Endothelial cell of umbilical vein (primary cell): ENCODE measurements around the gene TBCD. TPM values are rescaled to one million over a fixed set of nuclear protein-coding genes. Genes with fewer than 3 reads are reported as not detected.

Experiments
- BruUV-seq: library from RNA; stranded (reverse); fragments of 400-500 nt; replicated peaks from 2 replicates; lab custom pipeline; 2021; lab: Mats Ljungman, UMichigan
- CTCF ChIA-PET: fragments of 300-600, 350-600 bp; sonication (Branson Sonifier 250); formaldehyde crosslinking; loops from one replicate; lab custom pipeline; 2021; ENCODE audit warnings: antibody characterized with exemption, inconsistent platforms; lab: Charles Lee
- POLR2A ChIA-PET: fragments of 300-600, 350-600 bp; sonication (Branson Sonifier 250); formaldehyde crosslinking; loops from one replicate; lab custom pipeline; 2021; ENCODE audit warnings: antibody characterized with exemption, inconsistent platforms; lab: Charles Lee
- DNase-seq: peaks from one replicate; pipeline ENCODE4 v3.0.0-alpha.2; 2011; ENCODE audit warnings: low read depth, low spot score
- FAIRE-seq: peaks from 2 replicates; lab custom pipeline; 2011; peaks lifted over from hg19 to GRCh38; lab: Jason Lieb, UNC
- H2AFZ ChIP-seq: 2 replicates; pipeline ENCODE4 v1.6.0; 2012; ENCODE audit warnings: low read depth, low read length, control low read depth, inconsistent platforms
- H3K27ac ChIP-seq: 2 replicates; pipeline ENCODE4 v1.5.1; 2011; ENCODE audit warnings: low read depth, mild to moderate bottlenecking, control low read depth, low read length, moderate library complexity; ENCODE audit not compliant: insufficient read depth
- H3K27me3 ChIP-seq, 2 experiments: 2 replicates each; pipeline versions ENCODE4 v1.6.0 to v1.6.1; 2011; ENCODE audit warnings: low read length in 2 of 2, mixed read lengths in 1 of 2; ENCODE audit not compliant: control insufficient read depth in 2 of 2, insufficient read depth in 2 of 2
- H3K36me3 ChIP-seq, 2 experiments: 2 replicates in 1 of 2; 3 replicates in 1 of 2; pipeline ENCODE4 v1.5.1; 2011; ENCODE audit warnings: low read length in 2 of 2, mild to moderate bottlenecking in 1 of 2, moderate library complexity in 1 of 2; ENCODE audit not compliant: control insufficient read depth in 2 of 2, insufficient read depth in 2 of 2; ENCODE audit errors: extremely low read depth in 1 of 2
- H3K4me1 ChIP-seq: 3 replicates; pipeline ENCODE4 v1.5.1; 2011; ENCODE audit warnings: mild to moderate bottlenecking, low read length; ENCODE audit not compliant: control insufficient read depth, insufficient read depth; ENCODE audit errors: extremely low read depth
- H3K4me2 ChIP-seq: 2 replicates; pipeline ENCODE4 v1.6.1; 2011; ENCODE audit warnings: low read length, control low read depth, mixed read lengths; ENCODE audit not compliant: insufficient read depth
- H3K4me3 ChIP-seq, 3 experiments: fragments of 200-600 bp in 1 of 3; sonication (generic), shearing (Covaris generic) in 1 of 3; replicated peaks in 1 of 3; 2 replicates each; pipeline ENCODE4 v1.5.1; 2011 to 2016; ENCODE audit warnings: control low read depth in 3 of 3, low read length in 3 of 3, mild to moderate bottlenecking in 2 of 3, inconsistent platforms in 1 of 3, low read depth in 1 of 3, moderate library complexity in 1 of 3; ENCODE audit not compliant: insufficient read depth in 1 of 3
- H3K79me2 ChIP-seq: 2 replicates; pipeline ENCODE4 v1.6.0; 2012; ENCODE audit warnings: low read length, inconsistent platforms; ENCODE audit not compliant: control insufficient read depth, insufficient read depth
- H3K9ac ChIP-seq: replicated peaks from 2 replicates; pipeline ENCODE3; 2011; ENCODE audit warnings: low read length, control low read depth; ENCODE audit not compliant: insufficient read depth; ENCODE audit errors: extremely low read depth
- H3K9me1 ChIP-seq: replicated peaks from 3 replicates; pipeline ENCODE4 v1.6.0; 2011; ENCODE audit warnings: mild to moderate bottlenecking, low read length; ENCODE audit not compliant: control insufficient read depth, insufficient read depth; ENCODE audit errors: extremely low read depth
- H3K9me3 ChIP-seq: replicated peaks from 2 replicates; pipeline ENCODE4 v1.5.1; 2012; ENCODE audit warnings: low read length, inconsistent platforms; ENCODE audit not compliant: control insufficient read depth, insufficient read depth
- H4K20me1 ChIP-seq: replicated peaks from 2 replicates; pipeline ENCODE3; 2011; ENCODE audit warnings: mild to moderate bottlenecking, low read length; ENCODE audit not compliant: control insufficient read depth, insufficient read depth; ENCODE audit errors: extremely low read depth
- EZH2 ChIP-seq: IDR thresholded peaks from 2 replicates; pipeline ENCODE4 v1.6.1; 2012; ENCODE audit warnings: borderline replicate concordance, low read depth, mild to moderate bottlenecking, moderate library complexity, low read length, inconsistent platforms; ENCODE audit not compliant: severe bottlenecking
- FOS ChIP-seq: IDR thresholded peaks from 2 replicates; pipeline ENCODE4 v1.6.1; 2011; ENCODE audit warnings: mild to moderate bottlenecking, low read length, moderate library complexity, borderline replicate concordance; ENCODE audit not compliant: insufficient read depth
- GATA2 ChIP-seq: IDR thresholded peaks from 2 replicates; pipeline ENCODE4 v1.7.0; 2011; ENCODE audit warnings: low read depth, mild to moderate bottlenecking, moderate library complexity, mixed read lengths, low read length; ENCODE audit not compliant: insufficient read length, insufficient read depth
- JUN ChIP-seq: IDR thresholded peaks from 2 replicates; pipeline ENCODE4 v1.6.1; 2011; ENCODE audit warnings: borderline replicate concordance, low read depth; ENCODE audit not compliant: insufficient read length, insufficient read depth
- MYC ChIP-seq: IDR thresholded peaks from one replicate; pipeline ENCODE4 v1.6.1; 2011; ENCODE audit warnings: mild to moderate bottlenecking, low read depth, low read length
- POLR2A ChIP-seq: IDR thresholded peaks from 2 replicates; pipeline ENCODE4 v1.6.1; 2012; ENCODE audit warnings: low read depth, mild to moderate bottlenecking, control low read depth, low read length
- POLR2AphosphoS5 ChIP-seq: IDR thresholded peaks from 2 replicates; pipeline ENCODE4 v1.6.1; 2012; ENCODE audit warnings: low read depth, mild to moderate bottlenecking, control low read depth, low read length, moderate library complexity; ENCODE audit not compliant: insufficient read depth
- dilution Hi-C: fragments of 300-500 bp; cut with MboI; formaldehyde crosslinking; loops from one replicate; pipeline ENCODE4 v1.15.0; 2019; ENCODE audit warnings: low sequenced_read_pairs; ENCODE audit not compliant: extremely low pct_ligation_motif_present
- intact Hi-C: fragments of 100-400 bp; cut with micrococcal nuclease; formaldehyde crosslinking; loops from one replicate; pipeline ENCODE4 v1.10.0; 2022
- polyA plus RNA-seq, 4 experiments: library from polyadenylated mRNA; depleted of rRNA in 3 of 4; stranded (reverse) in 3 of 4; unstranded in 1 of 4; fragments of >200 nt; gene quantifications; 2 replicates each; pipeline versions ENCODE4 v1.2.1 to v1.2.3, GENCODE V29; 2011 to 2012; ENCODE audit warnings: missing spikeins in 1 of 4
- total RNA-seq: library from RNA; stranded (reverse); gene quantifications from 2 replicates; pipeline ENCODE4 v1.2.3, GENCODE V29; 2021
- TF ChIP-seq, protein P1 (sequence below): IDR thresholded peaks from 2 replicates; pipeline ENCODE4 v1.6.1; 2011; ENCODE audit not compliant: insufficient read depth, insufficient read length
- TF ChIP-seq, protein P2 (sequence below), 2 donors: IDR thresholded peaks; 1 replicate in 1 of 2; 2 replicates in 1 of 2; pipeline ENCODE4 v1.5.1; 2011; ENCODE audit warnings: low read length in 2 of 2, mild to moderate bottlenecking in 2 of 2, moderate library complexity in 2 of 2, control low read depth in 1 of 2, inconsistent platforms in 1 of 2, low read depth in 1 of 2; ENCODE audit not compliant: insufficient read depth in 1 of 2; ENCODE audit errors: extremely low read depth in 1 of 2

TBCD gene
- total and polyA plus RNA-seq, 2 donors (not counting 3 experiments of a cell fraction or from before 2014, with no cell fraction given), result 121 to 145 TPM

DNA sequence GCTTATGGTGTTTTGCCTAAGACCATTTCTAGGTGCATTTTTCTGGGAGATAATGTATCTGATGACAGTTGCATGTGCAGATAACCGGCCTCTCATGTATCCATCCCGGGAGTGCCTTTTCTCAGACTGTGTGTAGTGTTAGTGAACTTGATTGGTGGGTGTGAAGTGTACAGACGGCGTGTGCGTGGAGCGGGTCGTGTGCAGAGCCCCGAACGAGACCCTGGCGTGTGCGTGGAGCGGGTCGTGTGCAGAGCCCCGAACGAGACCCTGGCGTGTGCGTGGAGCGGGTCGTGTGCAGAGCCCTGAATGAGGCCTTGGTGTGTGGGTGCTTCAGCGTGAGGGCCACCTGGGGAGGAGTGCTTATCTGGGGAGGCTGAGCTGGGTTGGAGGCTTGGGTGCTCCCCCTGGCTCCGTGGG, 116.9 kb downstream of the TBCD start:
- H3K36me3 ChIP-seq, result peaks cover 3 to 13% of the 10 kb centered on the region in 2 experiments
- no peaks in the 10 kb centered on the region for H3K9me1 ChIP-seq
- no TSS peak for BruUV-seq
- intact Hi-C loops, result no loop called here
- H4K20me1 ChIP-seq, result no peaks in the 10 kb centered on the region
- H3K9ac ChIP-seq, result no peak overlapping the region
- peaks cover 38% of the 10 kb centered on the region for H3K79me2 ChIP-seq
- ChIA-PET POLR2A (interaction anchor here (0.6 kb wide), 1 partner anchor 25 kb away, joined by 3 read pairs; no protein-coding TSS in a partner anchor), CTCF (interaction anchor here (1.0 to 1.5 kb wide), 2 partner anchors 9 to 87 kb away, joined by 3 to 4 read pairs; no protein-coding TSS in a partner anchor)
- H3K27ac ChIP-seq, result no peak overlapping the region
- dilution Hi-C loops, result no loop called here
- no peaks in the 10 kb centered on the region for H3K27me3 ChIP-seq
- DNase-seq (no peak), FAIRE-seq (no peak)
- no peak overlapping the region for H3K4me2 ChIP-seq
- no peak overlapping the region for H2AFZ ChIP-seq
- peaks cover 26% of the 10 kb centered on the region for H3K4me1 ChIP-seq
- H3K4me3 ChIP-seq, result no peak overlapping the region
- no peaks in the 10 kb centered on the region for H3K9me3 ChIP-seq
- TF ChIP-seq, protein P1, sequence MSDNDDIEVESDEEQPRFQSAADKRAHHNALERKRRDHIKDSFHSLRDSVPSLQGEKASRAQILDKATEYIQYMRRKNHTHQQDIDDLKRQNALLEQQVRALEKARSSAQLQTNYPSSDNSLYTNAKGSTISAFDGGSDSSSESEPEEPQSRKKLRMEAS, result no peak
- TF ChIP-seq GATA2 (no peak), JUN (no peak), MYC (no peak), EZH2 (no peak), FOS (no peak), POLR2AphosphoS5 (no peak), POLR2A (no peak)
- TF ChIP-seq, protein P2, sequence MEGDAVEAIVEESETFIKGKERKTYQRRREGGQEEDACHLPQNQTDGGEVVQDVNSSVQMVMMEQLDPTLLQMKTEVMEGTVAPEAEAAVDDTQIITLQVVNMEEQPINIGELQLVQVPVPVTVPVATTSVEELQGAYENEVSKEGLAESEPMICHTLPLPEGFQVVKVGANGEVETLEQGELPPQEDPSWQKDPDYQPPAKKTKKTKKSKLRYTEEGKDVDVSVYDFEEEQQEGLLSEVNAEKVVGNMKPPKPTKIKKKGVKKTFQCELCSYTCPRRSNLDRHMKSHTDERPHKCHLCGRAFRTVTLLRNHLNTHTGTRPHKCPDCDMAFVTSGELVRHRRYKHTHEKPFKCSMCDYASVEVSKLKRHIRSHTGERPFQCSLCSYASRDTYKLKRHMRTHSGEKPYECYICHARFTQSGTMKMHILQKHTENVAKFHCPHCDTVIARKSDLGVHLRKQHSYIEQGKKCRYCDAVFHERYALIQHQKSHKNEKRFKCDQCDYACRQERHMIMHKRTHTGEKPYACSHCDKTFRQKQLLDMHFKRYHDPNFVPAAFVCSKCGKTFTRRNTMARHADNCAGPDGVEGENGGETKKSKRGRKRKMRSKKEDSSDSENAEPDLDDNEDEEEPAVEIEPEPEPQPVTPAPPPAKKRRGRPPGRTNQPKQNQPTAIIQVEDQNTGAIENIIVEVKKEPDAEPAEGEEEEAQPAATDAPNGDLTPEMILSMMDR (IDR thresholded peaks at IDR 0.05; ENCODE audit: extremely low read depth in 1 of 2, insufficient read depth in 1 of 2, low read depth in 1 of 2, low read length in 2 of 2), result no peak
